Hindlimb muscle (tissue), 1 donor: Measurements from ENCODE around the gene TSHZ2. TPM values are rescaled to one million over a fixed set of nuclear protein-coding genes. Genes with fewer than 3 reads are reported as not detected.
"Not testable (repeated sequence)": the region's sequence is repeated elsewhere in the genome, so short reads cannot be mapped to it uniquely, and the experiment has no call there.

Source experiments
- DNase-seq: peaks from one replicate; pipeline ENCODE4 v3.0.0-alpha.2; 2013
- polyA plus RNA-seq: library from polyadenylated mRNA; unstranded; fragments of 120-200 nt; gene quantifications from one replicate; pipeline ENCODE4 v1.2.1, GENCODE V29; 2013; ENCODE audit not compliant: insufficient read length

TSHZ2 gene
- polyA plus RNA-seq, 1 donor = 8.3 TPM

DNA sequence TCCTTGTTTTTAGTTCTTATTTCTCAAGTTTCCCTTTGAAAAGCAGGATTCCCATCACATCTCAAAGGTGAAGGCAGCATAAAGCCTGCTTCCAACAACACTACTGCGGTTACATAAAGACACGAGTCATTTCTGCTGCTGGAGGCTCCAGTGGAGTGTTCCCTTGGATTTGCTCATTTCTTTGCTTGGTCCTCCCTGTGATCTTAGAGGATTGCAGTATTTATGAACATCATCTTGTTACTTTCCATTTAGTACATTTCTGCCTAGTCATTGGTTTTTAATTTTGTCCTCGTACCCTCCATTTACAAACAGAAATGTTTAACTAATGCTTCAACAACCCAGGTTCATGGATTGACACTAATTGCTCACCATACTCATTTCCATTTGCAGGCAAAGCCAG lies 322.6 kb downstream of the TSHZ2 start:
- no peak for DNase-seq

DNA sequence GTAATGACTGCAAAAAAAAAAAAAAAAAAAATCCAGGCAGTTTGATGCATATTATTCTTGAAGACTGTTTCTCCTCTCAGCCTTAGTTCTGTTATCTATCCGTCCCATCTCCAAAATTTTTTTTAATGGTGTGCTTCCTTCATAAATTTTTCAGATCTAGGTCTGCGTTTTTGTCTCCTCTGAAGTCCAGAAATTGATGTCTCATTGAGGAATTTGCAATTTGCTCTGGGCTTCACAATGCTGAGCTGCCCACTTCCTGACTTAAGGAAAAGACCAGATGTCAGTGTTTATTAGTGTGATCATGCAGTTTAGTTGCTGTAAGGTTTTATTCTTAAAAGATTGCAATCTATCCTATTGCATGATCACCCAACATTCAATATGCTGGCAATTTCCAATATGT lies 323.9 kb downstream of the TSHZ2 start:
- DNase-seq = no peak

DNA sequence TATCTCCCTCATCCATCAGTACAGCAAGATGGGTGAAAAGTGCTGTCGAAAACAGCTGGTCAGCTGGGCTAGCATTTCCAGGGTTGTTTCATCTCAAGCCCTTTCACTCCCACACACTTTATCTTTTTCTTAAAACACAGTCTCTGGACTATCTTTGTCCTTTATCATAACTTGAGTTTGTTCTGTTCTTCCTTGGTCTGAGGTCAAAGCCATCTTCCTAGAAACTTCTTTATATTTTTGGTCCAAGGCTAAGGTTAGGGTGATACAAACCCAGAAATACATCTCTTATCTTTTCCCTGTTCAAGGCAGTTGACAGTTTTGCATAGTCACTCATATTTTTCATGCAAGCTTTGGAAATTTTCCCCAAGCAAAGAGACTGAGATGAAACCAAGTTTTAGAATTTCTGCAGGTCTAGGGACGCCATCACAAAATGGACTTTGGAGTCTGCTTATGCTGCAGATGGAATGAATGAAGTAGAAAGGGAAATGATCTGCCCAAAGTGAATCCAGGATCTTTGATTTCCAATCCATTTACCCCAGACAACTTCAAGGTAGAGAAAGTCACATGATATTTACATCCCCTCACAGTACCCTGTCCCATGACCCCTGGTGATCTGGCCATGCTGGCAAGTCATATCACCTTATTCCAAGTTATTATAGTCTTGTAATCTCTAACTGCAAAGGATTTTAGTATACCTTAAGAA lies 324.4 kb downstream of the TSHZ2 start:
- DNase-seq = no peak

DNA sequence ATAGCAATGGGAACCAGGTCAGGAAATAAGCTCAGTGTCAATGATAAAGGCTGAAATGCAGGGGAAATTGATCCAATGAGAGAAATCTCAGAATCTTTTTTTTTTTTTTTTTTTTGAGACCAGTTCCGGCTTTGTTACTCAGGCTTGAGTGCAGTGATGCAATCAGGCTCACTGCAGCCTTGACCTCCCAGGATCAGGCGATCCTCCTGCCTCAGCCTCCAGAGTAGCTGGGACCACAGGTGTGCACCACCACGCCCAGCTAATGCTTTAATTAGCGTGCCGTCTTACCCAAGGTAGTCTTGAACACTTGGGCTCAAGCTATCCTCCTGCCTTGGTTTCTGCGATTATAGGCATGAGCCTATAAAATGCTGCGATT lies 325.0 kb downstream of the TSHZ2 start:
- no peak for DNase-seq

DNA sequence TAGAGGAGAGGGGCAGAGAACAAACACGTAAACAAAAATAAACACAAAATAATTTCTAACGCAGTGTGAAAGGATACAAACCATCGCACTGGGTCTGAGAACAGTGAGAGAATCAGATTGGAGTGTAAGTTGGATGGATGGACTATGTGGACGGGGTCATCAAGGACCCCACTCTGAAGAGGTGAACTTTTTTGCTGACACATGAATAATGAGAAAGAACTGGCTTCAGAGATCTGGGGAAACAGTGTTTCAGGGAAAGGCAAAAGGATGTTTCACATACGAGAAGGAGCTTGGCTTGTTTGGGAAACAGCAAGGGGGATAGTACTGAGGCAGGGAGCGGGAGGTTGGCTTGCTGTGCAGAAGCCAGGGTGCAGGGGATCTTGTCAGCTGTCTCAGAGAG lies 326.1 kb downstream of the TSHZ2 start:
- no peak for DNase-seq

DNA sequence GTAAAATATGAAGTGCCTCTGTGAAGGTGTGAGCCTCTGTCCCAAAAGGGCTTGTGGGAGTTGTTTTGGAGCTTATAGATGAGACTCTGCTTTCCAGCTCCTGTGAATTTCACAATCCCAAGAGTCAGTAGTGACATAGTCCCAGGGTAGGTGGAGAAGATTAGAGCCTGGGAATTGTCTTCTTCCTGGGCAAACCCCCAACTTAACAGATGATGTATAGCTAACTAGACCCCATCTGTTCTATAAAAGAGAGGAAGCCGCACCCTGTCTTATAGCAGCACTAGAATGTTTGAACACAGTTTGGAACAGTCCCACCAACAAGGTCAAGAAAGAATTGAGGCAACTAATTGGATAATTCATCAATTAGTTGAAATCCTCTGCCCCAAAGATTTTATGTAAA lies 326.8 kb downstream of the TSHZ2 start:
- no peak for DNase-seq

DNA sequence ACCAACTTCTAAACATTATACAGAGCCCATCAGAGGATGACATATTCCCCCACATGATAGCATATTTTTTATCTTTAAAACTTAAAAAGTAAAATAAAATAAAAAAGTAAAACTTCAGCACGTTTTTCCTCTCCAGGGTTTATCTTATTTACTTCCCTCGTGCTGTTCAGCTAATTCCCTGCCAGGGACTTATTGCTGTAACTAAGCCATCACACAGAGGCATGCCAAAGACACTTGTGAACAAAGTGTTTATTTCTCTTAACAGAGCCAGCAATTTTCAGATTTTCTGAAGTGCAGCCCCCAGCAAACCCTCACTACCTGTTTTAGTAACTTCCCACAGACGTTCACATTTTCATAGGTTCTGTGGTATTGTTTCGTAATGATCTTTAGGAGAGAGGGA lies 327.7 kb downstream of the TSHZ2 start:
- no peak for DNase-seq

DNA sequence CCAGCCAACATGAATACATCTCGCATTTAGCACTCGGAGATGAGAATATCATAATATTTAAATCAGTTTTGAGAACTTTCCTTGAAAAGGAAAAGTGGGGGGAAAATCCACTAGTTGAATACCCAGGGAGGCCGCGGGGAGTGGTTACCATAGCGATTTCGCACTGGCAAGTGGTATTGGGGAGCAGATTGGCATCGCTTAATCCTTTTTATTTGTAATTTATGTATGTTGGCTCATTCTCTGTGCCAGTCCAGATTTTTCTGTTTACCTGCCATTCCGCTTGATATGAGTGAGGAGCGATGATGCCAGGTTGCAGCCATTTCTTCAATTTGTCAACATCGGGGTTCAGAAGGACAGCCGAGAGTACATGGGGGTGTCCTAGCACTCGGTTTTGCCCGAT lies 329.7 kb downstream of the TSHZ2 start:
- no peak for DNase-seq

DNA sequence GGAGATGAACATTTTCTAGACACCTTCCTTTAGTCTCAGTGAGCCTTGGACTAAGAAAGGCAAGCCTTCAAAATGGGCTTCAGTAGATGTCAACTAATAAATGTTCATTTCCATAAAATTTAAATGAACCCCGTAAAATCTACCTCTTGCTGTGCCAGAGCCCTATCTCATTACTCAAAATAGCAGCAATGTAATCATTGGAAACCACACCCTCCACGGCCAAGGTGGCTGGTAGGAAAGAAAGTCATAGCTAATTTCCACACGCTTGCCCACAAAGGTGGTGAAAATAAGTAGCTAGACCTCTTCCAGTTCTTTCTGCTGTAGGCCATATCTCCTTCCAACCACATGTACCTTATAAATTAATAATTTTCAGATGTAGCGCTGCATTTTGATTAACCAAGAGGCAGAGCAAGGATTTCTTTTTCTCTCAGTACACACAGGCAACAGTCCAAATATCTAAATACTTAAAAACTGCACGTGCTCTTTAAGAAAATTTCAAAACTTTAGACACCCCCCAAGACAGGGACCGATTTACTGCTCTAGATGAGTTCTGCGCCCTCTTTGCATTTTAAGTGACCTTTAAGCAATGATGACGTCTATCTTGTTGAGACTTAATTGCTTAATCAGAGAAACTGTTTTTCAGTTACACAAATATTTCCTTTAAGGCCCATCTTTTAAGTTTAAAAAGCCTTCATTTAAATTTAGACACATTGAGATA lies 330.7 kb downstream of the TSHZ2 start:
- no peak for DNase-seq

DNA sequence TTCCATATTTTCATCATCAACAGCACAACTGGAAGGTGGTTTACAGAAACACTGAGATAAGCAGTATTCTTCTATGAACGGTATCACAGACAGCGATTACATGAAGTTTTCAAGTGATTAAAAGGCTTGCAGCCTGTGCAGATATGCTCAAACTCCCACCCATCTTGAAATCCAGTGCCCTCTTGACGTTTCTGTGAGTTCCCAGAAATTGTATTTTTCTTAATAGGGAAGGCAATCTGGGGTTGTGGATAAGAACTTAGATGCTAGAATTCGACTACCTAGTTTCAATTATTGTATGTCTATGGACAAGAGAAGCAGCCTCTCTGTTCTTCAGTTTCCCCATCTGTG lies 331.2 kb downstream of the TSHZ2 start:
- DNase-seq = no peak

DNA sequence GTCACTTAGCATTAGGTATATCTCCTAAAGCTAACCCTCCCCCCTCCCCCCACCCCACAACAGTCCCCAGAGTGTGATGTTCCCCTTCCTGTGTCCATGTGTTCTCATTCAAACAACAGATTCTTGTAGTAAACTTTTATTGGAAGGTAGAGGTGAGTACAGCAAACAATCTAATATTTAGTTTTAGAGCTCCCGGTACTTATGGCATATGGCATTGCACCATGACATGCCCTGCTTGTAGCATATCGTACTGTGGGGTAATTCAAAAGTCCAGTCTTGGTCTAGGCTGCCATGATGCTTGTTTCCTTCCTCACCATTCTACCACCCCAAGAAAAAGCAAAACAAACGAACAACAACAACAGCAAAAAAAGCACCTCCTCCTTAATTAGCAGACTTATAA lies 332.0 kb downstream of the TSHZ2 start:
- no peak for DNase-seq

DNA sequence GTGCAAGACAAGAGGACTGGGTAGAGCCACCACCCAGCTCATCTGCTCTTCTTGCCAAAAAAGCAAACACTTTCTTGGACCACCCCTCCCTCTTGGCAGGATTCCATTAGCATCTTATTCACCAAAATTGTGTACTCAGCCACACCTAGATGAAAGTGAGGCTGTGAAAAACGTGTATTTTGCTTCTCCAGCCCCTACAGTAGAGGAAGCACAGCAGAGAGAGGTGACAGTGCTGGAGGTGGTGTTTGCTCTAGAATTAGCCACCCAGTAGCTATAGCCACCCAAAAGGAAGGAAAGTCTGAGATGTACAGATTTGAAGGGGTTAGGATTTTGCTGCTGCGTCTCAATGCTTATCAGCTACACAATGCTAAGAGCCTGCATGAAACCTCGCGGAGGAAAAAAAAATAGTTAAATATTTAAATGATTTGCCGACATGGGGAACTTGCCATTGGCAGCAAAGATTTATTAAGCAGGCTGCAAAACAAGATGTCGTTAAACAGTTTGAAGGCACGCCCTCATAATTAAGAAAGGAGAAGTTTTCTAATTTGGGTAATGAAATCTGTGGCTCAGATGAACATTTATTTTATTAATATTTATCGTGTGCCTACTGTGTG lies 334.1 kb downstream of the TSHZ2 start:
- no peak for DNase-seq

DNA sequence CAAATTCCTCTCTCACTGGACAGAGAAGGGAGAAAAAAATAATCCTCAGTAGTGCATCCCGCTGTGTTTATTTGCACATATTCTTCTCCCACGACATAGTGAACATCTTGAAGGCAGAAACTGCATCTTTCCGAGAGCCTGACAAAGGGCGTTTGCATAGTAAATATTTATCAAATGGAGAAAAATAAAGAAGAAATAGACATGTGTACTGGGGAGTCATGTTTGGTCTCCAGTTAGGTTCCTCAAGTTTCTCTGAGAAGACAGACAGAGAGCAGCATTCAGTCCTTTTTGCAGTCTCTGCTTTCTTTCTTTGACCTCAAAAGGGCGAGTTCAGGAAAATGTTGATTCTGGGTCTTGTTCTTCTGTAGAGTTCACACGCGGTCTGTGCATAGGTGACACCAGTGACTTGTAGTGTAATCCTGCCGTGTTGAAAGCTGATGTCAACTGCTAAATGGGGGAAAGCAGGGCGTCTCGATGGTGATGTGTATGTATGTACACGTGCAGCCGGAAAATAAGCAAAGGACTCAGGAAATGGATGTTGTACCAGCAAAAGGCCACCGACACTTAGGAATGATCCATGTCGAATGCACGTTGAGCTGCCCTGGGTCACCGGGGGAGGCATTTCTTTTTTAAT lies 335.9 kb downstream of the TSHZ2 start:
- DNase-seq = no peak

DNA sequence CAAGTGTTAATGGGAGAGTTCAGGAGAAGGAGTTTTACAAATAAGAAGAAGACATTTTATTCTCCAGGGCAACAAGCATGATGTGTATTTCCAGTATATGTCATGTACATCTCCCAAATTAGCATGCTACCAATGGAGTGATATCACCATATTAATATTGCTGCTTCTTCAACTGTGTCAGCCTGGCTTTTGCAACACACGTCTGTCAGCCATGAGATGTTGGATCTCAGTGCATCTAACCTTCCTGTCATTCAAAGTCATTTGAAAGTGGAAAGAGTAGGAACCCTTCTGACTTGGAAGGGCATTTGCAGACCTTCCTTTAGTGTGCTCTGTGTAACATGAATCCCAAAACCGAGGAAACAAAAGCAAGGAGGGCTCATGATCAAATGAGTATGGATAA lies 337.4 kb downstream of the TSHZ2 start:
- no peak for DNase-seq

DNA sequence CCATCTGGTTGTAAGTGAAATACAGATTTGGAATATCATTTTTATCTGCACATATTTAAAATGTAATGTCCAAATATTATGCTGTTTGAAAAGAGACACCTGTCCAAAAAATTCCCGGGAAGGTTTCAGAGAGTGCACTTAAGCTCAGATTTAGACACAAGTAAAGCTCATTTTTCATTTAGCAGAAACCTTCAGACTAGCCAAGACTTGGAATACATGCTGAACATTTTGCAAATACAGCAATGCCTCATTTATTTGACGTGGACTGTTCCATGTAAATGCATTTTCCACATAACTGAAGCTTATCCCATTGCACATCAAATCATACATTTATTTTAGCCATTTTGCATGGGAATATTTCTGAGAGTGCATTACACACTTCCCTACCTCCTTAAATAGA lies 340.8 kb downstream of the TSHZ2 start:
- peak; percentile 23 for DNase-seq

DNA sequence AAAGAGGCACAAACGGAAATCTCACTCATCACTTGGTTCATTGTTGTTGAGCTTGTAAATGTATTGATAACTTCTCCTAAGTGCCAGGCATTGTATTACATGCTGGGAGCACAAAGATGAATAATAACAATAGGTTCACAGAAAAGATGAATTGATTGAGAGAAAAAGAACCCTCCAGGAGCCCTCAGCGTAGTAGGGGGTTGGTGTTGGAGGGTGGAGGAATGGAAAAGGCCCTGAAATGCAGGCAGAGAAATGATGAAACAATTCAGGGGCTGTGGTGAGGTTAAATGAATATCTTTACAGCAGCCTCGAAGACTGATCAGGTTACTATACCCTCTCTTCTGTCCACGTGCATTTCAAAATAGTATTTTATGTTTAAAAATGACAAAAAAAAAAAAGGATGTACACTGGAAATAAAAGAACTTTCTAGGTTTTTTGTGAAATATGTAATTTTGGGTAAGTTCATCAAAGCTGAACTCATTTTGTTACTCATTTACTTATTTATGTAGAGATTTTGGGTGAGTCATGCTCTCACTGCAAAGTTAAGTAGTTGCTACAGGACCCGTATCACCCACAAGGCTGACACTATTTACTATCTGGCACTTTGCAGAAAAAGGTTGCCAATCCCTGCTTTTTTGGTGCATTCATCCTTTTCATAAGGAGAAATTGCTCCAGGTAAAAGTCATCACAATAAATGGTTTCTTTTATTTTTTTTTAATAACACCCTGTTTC lies 344.2 kb downstream of the TSHZ2 start:
- no peak for DNase-seq

DNA sequence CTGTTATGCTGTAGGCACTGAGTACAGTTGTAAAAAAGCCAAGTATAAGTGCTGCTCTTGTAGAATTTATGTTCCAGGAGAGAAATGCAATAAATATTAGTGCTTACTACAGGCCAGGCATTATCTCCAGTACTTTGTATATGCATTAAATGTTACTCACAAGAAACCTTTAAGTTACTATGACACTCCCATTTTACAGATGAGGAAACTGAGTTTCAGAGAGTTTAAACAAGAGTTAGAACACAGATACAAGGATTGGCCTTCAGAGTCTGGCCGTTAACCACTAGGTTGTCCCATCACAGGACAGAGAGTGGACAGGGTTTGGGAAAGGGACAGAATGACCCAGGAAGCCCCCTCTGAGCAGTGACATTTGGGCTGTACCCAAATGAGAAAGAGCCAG lies 347.0 kb downstream of the TSHZ2 start:
- no peak for DNase-seq

DNA sequence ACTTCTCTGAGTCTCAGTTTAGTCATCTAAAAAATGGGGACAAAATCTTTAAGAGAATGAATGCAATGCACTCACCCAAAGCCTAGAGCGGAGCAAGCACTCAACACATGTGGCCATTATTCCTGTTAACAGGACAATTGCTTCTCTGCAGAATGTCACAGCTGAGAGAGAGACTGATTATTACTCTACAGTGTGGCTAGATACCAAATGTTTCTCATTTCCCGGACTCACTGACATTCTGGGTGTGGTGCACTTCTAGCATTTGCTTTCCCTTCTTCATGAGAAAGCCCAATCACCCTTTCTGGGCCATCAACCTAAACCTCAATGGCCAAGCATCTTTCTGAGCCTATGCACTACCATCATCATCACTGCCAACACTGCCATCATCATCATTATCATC lies 347.6 kb downstream of the TSHZ2 start:
- no peak for DNase-seq

DNA sequence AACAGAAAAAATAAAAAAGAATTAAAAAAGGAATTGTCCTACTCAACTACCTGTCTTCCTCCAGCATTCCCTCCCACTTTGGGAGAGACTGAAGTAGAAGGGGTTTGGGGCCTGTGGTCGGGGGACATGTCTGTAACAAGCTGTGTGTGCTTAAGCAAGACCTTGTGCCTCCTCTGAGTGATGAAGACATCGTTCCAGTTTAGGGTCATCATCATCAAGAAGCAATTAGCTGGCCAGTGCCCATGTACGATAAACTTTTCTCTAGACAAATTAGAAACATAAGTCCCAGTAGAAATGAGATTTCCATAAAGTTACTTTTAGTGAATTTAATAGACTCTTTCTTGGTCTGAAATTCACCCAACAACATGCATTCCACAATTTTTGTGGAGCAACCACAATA lies 348.5 kb downstream of the TSHZ2 start:
- DNase-seq = no peak

DNA sequence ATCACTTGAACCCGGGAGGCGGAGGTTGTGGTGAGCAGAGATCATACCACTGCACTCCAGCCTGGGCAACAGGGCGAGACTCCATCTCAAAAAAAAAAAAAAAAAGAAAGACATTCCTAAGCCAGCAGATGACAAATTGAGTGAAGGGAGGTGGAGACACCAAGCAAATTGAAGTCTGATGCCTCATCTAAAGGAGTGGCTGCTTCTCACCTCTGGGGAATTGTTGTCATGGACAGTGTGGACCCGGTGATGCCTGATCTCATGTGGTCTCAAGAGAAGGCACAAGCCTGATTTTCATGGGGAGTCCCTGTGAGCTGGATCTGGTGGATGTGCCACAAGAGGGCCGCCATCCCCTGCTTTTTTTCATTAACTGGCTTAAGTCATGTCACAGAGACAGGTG lies 349.4 kb downstream of the TSHZ2 start:
- no peak for DNase-seq

DNA sequence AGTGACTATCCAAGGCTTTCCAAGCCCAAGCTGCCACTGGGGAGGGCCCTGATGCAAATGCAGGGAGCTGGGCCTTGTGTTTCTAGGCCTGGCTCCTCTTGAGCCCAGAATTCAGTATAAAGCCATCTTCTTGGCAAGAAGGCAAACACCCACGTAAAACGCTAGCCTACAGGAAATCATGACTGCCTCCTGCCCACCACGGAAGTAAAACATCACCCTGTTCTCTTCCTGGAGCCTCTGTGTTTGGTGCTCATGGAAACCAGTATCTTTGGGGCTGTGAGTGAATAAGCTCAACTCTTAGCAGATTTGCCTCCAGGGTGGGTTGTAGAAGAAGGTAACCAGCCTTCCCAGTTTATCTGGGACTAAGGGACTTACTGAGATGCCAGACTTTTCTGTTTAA lies 350.5 kb downstream of the TSHZ2 start:
- DNase-seq = no peak

DNA sequence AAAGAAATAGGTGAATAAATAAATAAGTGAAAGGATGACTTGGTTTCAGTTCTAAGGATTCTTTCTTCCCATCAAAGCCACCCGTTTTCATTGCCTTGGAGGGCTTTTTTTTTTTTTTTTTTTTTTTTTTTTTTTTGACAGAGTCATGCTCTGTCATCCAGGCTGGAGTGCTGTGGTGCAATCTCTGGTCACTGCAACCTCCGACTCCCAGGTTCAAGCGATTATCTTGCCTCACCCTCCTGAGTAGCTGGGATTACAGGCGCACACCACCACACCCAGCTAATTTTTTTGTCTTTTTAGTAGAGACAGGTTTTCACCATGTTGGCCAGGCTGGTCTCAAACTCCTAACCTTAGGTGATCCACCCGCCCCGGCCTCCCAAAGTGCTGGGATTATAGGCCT lies 351.3 kb downstream of the TSHZ2 start:
- not testable (repeated sequence) for DNase-seq

DNA sequence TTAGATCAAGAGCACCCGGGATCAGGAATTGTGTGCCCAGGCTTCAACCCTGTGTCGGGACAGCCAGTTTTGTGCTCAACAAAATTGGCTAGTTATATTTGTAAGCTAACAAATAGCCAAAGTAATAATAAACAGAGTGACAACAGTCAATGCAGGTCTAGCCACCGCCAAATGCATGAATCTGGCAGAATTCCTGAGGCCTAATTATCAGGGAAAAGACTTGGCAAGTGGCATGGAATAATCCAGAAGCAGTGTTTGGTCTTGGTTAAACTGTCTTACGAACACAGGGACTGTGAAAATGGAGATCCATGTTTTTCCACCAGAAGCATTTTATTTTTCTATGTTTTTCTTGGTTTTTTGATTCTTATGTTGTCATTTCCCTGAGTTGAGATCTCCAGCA lies 352.7 kb downstream of the TSHZ2 start:
- DNase-seq = no peak
